HG02610 (cell line): ENCODE measurements around the gene CELF2.

Experiments
- ATAC-seq: cut with Tn5 transposase; IDR thresholded peaks from one replicate; pipeline ENCODE4 v1.9.1; 2021; ENCODE audit warnings: mild to moderate bottlenecking, moderate library complexity; ENCODE audit not compliant: unreplicated experiment

Gene CELF2

DNA sequence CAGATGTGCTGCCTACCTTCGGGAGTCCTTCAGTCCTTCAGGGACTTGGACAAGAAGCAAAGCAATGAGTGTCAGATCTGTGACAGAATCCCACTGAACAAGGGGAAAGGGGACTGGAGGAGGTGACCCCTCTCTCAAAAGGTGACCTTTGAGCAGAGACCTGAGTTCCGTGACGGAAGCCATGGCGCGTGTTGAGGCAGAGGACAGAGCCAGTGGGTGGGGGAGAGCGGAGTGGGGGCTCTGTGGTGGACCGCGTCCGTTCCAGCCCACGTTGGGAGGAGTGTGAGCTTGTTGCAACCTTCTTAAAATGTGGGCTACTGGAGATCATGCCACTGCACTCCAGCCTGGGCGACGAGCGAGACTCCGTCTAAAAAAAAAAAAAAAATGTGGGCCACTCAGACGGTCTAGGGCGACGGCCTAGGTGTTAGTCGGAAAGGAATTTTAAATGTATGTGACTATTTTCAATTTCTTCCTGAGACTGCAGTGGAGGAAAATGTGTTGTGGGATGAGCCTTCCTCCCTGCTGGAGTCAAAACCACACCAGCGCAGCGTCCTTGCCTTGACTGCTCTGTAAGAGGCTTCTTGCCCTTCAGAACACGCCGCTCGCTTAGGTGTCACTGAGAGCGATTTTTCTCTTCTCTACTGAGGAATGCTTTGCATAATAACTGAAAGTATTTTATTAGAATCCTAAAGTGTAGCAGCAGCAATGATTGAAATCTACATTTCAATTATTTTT is 272.7 kb downstream of the CELF2 start:
- no peak for ATAC-seq

- ATAC-seq = no peak
Measured at GRCh38 chr10:11292576-11293302, 275.1 kb downstream of the CELF2 start.

DNA sequence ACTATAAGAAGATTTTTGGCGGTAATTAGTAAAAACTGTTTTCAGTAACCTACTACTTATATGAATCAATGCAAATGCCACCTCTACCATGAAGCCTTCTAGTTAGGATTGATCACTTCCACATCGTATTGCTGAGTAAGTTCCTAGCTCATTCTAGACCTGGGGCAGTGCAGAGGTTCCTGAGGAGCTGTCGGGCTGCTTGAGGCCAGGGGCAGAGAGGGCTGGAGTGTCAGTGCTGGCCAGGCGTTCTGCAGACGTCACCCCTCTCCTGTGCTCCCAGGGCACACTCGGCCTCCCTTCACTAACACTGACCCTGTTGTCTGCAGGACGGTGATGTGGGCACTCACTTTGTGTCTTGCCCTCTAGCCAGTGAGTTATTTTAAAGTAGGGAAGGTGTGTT is 275.7 kb downstream of the CELF2 start:
- ATAC-seq = no peak

- no peak for ATAC-seq
Measured at GRCh38 chr10:11294831-11295450, 277.3 kb downstream of the CELF2 start.

DNA sequence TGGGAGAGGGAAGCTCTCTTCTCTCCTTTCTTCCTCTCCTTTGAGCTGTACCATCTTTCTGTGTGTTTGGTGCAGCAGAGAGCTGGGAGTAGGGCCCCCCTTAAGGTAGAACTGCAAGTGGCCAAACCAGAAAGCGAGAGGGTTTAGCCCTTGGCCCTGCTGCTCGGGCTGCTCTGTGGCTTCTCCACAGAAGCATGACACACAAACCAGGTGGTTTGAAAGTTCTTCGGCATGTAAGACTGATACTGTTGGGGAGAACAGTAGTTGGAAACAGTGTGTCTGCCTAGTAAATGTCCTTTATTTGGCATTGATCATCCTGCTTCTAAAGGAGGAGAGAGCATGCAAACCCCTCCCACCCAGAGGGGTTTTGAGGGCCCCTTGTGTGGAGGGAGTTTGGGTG is 277.8 kb downstream of the CELF2 start:
- ATAC-seq = no peak

DNA sequence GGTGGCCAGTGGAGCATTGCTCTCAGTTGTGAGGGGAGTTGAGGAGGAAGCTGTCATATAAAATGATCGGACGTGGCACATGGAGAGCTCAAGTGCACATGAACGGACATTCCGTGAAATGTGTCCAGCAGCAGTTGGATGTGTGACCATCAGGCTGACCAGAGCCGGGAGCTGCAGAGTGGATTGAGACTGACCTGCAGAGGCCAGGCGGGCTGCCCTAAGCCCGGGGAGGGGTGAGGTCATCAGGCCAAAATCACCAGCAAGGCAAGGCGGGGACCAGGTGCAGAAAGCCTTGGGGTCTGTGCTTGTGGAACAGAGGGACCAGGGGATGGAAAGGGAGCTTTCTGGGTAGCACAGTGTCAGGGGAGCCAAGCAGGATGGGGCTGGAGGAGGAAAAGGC is 279.5 kb downstream of the CELF2 start:
- ATAC-seq = no peak

- no peak for ATAC-seq
Measured at GRCh38 chr10:11298116-11298515, 280.4 kb downstream of the CELF2 start.

DNA sequence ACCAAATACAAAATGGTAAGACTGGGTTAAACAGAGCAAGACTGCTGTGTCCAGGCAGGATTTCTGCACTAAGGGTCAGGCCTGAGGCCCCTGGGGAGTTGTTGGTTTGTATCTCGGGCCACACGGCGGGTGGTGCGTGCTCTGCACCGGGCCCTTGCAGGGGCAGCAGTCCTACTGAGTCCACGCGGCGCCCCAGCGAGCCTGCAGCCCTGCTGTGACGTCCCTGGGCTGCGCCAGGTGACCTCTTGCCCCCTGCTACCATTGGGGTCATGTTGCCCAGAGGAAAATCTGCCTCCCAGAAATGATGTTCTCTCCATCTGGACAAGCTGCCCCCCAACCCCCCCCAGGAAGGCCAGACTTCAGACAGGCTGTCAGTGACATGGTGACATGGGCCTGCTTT is 281.5 kb downstream of the CELF2 start:
- no peak for ATAC-seq

GRCh38 chr10:11300026-11300425 is 282.4 kb downstream of the CELF2 start:
- ATAC-seq = no peak

- no peak for ATAC-seq
Measured at GRCh38 chr10:11300563-11300962, 282.9 kb downstream of the CELF2 start.

GRCh38 chr10:11301571-11302111 is 284.0 kb downstream of the CELF2 start:
- no peak for ATAC-seq

GRCh38 chr10:11302181-11302580 is 284.5 kb downstream of the CELF2 start:
- no peak for ATAC-seq

- ATAC-seq = no peak
Measured at GRCh38 chr10:11303361-11304170, 285.9 kb downstream of the CELF2 start.

- ATAC-seq = no peak
Measured at GRCh38 chr10:11304906-11305585, 287.4 kb downstream of the CELF2 start.

DNA sequence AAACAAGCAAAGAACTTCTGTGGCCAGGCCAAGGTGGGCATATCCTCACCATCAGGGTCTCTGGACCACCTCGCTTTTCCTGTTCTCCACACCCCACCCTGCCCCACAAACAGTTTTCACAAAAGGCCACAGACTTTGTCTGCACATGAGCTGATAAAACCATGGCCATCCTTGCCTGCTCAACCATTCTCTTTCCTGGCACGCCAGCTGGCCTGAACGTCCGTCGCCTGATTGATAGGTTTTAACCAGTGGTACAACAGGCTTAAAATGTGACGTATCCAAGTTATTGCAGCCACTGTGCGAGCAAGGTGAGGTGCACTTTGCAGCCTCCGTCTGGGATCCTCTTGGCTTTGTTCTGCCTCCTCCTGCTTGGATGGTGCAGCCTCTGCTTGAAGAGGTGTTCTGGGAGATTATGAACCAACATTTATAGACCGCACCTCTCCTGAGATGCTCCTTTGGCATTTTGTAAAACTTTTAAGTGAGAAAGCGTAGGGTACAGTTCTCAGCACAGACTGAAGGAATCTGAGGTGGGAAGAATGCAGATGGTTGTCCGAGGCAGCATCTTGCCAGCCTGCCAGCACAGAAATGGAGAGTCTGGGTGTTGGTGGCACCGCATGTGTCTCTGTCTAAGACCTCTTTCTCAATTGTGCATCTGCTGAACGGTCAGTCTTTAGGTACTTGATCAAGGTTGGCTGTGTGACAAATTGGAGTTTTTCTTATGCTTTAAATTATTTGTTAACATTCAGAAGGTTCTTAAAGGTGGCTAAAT is 288.3 kb downstream of the CELF2 start:
- ATAC-seq = no peak

DNA sequence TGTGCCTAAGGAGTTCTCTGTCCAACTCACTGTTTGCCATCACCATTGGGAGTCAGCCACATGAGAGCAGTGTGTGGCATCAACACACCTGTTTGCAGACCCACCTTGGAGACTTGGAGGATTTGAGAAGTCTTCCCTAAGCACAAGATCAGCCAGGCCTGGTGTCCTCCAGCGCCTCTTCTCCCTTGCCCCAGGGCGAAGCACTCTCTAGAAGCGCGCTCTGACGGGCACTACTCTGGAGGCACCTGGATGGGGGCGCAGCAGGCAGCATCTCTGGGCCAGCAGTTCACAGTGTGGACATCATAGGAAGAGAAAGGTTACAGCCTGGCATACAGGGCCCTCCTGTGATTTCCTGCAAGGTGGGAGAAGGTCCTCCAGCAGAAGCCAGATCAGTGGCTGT is 289.3 kb downstream of the CELF2 start:
- no peak for ATAC-seq

- no peak for ATAC-seq
Measured at GRCh38 chr10:11307937-11308336, 290.3 kb downstream of the CELF2 start.

GRCh38 chr10:11311027-11311426 is 293.4 kb downstream of the CELF2 start:
- no peak for ATAC-seq

DNA sequence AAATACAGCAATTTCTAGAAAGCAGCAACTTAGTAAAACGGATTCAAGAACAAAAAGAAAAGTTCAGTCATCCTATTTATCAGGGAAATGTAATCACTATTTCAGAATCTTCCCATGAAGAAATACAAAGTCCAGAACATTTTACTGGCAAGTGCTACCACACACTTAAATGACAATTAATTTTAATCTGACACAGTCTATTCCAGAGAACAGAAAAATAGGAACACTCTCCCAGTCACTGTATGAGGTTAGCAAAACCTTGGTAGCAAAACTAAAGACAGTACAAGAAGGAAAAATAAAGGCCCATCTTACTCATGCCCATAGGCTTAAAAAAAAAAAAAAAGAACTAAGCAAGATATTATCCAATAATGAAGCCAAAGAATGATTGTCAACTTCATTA is 295.8 kb downstream of the CELF2 start:
- ATAC-seq = no peak
